Cerebellar cortex (tissue), 1 donor: ENCODE measurements around the gene RNF103.
"Not testable (repeated sequence)": the region's sequence is repeated elsewhere in the genome, so short reads cannot be mapped to it uniquely, and the experiment has no call there.

Source experiments
- DNase-seq: peaks from one replicate; pipeline ENCODE4 v3.0.0-alpha.2; 2015; ENCODE audit warnings: low spot score

RNF103 gene, protein sequence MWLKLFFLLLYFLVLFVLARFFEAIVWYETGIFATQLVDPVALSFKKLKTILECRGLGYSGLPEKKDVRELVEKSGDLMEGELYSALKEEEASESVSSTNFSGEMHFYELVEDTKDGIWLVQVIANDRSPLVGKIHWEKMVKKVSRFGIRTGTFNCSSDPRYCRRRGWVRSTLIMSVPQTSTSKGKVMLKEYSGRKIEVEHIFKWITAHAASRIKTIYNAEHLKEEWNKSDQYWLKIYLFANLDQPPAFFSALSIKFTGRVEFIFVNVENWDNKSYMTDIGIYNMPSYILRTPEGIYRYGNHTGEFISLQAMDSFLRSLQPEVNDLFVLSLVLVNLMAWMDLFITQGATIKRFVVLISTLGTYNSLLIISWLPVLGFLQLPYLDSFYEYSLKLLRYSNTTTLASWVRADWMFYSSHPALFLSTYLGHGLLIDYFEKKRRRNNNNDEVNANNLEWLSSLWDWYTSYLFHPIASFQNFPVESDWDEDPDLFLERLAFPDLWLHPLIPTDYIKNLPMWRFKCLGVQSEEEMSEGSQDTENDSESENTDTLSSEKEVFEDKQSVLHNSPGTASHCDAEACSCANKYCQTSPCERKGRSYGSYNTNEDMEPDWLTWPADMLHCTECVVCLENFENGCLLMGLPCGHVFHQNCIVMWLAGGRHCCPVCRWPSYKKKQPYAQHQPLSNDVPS

GRCh38 chr2:86623494-86624266 lies at the start of gene RNF103:
Gene RNF103, minus strand, starts transcription at chr2:86623865. Its CDS starts 979 bp downstream, at chr2:86622886.
- peak; percentile 94 for DNase-seq

- DNase-seq, result no peak
Measured at GRCh38 chr2:86673011-86673410, 49.3 kb upstream of the RNF103 start.

DNA sequence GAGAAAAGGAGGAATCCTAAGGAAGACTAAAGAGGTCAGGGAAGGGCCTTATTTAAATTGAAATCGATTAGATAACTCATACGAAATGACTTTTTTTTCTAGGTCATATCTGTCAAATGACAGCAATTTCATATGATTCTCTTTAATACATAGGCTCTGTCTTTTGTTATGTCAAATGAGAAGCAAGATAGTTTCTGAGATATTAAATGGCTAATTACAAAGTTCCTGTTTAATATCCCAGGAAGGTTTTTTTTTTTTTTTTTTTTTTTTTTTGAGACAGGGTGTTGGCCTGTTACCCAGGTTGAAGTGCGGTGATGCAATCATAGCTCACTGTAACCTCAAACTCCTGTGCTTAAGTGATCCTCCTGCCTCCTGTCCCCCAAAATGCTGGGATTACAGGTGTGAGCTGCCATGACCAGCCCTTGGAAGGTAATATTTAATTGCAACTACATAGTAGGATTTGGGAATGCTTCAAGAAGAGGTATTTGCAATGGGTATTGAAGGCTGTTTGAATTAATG lies 48.4 kb upstream of the RNF103 start:
- DNase-seq, result peak; percentile 9

DNA sequence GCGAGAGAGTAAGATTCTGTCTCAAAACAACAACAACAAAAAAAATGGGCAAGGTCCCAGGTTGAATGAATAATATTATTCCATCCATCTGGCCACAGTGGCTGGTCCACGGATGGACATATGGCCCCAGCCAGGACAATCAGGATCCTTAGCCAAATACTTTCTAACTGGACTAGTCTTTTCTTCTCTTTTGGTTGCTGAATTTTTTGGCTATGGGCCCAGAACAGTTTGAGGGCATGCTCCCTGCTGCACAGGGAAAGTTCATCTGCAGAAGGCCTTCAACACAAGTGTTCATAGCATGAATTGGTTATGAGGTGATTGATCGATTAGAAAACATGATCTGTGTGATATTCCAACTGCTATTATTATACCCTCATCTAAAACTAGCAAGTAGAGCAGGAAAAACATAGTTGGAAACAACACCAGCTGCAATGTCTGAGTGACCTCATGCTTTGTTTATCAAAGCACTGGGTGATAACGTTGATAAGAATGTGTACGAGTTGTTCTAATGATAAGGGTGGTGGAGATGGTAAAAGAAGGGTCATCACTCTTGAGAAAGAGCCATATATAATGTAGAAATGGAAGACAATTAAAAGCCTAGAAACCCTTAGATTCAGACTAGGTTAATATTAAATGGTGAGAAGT lies 47.8 kb upstream of the RNF103 start:
- DNase-seq, result peak; percentile 96

- DNase-seq, result not testable (repeated sequence)
Measured at GRCh38 chr2:86669323-86669722, 45.7 kb upstream of the RNF103 start.

DNA sequence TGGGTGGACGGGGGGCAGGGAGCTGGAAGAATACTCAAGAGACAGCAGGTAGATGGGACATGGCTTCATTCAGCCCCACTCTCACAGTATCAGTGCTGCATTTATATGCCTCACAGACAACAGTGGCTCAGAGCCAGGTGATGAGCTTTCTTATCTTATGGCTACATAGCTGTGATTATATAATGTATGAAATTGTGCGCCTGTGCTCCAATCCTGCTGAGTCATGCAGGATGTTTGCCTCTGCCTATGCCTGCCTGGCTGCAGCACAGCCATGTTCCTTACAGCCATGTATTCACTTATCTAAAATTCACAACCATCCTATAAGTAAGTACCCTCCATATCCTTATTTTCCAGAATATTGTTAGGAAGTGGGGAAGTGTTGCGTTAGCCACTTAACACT lies 37.7 kb upstream of the RNF103 start:
- no peak for DNase-seq

- no peak for DNase-seq
Measured at GRCh38 chr2:86650188-86650587, 26.5 kb upstream of the RNF103 start.

DNA sequence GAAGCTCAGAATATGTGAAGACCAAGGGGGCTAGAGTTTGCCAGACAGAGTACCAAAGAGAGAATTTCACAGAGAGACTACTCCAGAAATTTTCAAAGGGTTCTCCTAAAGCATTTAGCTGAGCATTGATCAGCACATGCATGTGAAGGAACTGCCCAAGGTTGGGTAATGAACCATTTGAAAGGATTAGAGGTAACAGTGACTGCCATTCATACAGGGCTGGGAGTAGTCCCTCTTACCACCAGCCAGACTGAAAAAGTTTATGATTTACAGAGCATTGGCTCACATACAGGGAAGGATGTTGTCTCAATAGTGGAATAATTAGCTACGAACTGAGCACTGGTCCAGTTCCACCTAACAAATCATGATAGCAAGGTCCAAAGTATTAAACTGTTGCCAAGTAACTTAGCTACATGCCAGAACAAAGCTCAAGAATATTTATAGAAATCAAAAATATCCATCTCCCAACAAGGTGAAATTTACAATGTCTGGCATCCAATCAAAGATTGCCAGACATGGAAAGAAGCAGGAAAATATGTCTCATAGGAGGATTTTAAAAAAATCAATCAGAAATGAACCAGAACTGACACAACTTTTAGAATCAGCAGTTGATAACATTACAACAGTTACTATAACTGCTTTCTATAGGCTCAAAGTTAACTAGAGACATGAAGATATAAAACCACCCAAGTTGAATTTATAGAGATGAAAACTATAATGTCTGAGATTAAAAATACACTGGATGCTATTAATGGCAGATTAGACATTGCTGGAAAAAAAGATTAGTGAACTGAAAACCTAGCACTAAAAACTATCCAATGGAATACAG lies 25.7 kb upstream of the RNF103 start:
- no peak for DNase-seq

- no peak for DNase-seq
Measured at GRCh38 chr2:86648681-86649080, 25.0 kb upstream of the RNF103 start.

GRCh38 chr2:86646865-86647264 lies 23.2 kb upstream of the RNF103 start:
- DNase-seq, result no peak

- DNase-seq, result no peak
Measured at GRCh38 chr2:86646329-86646728, 22.7 kb upstream of the RNF103 start.

GRCh38 chr2:86645752-86646151 lies 22.1 kb upstream of the RNF103 start:
- no peak for DNase-seq

DNA sequence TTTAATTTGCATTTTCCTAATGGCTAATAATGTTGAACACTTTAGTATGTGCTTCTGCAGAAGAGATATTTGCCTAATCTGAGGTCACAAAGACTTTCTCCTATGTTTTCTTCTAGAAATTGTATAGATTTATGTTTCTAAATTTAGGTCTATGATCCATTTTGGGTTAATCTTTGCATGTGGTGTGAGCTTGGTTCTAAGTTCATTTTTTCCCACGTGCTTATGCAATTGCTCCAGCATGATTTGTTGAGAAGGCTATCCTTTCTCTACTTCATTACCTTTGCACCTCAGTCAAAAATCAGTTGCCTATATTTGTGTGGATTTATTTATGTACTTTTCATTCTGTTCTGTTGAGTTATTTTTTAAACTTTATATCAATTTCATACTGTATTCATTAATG lies 15.0 kb upstream of the RNF103 start:
- no peak for DNase-seq

DNA sequence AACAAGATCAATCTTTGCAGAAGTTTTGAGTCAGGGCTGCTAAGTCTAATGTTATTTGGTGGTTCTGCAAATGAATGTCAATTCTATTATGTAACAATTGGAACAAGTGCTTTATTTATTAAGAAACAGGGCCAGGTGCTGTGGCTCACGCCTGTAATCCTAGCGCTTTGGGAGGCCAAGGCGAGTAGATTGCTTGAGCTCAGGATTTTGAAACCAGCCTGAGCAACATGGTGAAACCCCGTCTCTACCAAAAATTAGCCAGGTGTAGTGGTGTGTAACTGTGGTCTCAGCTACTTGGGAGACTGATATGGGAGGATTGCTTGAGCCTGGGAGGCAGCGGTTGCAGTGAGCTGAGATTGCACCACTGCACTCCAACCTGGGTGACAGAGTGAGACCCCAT lies 13.2 kb upstream of the RNF103 start:
- DNase-seq, result peak; percentile 54

GRCh38 chr2:86634352-86634751 lies 10.7 kb upstream of the RNF103 start:
- DNase-seq, result no peak

- DNase-seq, result peak; percentile 90
Measured at GRCh38 chr2:86633155-86633651, 9.5 kb upstream of the RNF103 start.

- peak; percentile 78 for DNase-seq
Measured at GRCh38 chr2:86632672-86633071, 9.0 kb upstream of the RNF103 start.

GRCh38 chr2:86631846-86632485 lies 8.3 kb upstream of the RNF103 start:
- peak; percentile 71 for DNase-seq

DNA sequence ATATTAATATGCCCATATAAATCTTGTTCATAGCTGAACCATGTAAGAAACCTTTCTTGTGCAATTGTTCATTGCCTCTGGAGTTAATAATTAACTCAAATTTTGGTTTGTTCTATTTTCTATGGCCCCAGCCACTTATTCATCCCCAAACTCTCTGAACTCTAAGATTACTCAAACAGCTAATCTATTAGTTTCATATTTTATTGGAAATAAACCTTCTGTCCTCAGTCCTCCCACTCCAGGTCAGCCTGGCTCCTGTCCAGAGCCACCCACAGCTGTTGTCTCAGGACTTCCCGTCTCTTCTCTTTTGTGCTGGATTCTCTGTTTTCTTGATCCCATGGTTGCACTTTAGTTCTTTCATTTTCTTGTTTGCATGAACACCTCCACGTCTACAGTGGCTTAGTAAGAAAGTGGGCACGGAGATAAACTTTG lies 4.4 kb upstream of the RNF103 start:
- DNase-seq, result no peak

GRCh38 chr2:86627550-86627949 lies 3.9 kb upstream of the RNF103 start:
- DNase-seq, result no peak
